Measurements from ENCODE around the gene G2E3. TPM values are rescaled to one million over a fixed set of nuclear protein-coding genes. Genes with fewer than 3 reads are reported as not detected.

The G2E3 gene
- total and polyA plus RNA-seq, 8 donors: 1.9 to 9.5 (median 6.6) TPM

DNA sequence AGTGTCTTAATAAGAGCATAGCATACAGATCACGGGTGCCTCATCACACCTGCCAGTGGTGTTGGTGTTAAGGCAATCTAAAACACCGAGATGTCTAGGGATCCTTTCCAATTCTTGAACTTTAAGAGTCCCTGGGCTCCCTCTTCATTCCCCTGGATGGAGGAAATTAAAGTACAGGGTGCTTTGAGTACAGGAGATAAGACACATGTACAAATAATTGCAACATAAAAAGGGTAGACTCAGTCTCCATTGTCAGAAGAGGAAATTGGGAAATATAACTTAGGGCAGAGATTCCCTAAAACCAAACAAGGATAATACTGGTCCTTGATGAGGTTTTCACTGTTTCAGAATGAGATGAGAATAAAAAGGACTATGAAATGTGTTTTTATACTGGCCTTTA, 98.1 kb downstream of the G2E3 start:
- Histone ChIP-seq H3K36me3 (peaks cover 0 to 31% (median 11%) of the 10 kb centered on the region in 3 donors), H3K4me3 (no peak overlapping the region), H3K27ac (no peak overlapping the region), H3K4me1 (no peaks in the 10 kb centered on the region), H3K27me3 (no peaks in the 10 kb centered on the region), H3K9me3 (no peaks in the 10 kb centered on the region)
- FAIRE-seq (no peak), DNase-seq (no peak), ATAC-seq (peak in 3 of 4 donors; percentile 17 to 37 (median 18))
- intact Hi-C loops (cut with DNase I): no loop called here
- WGBS, 2 donors: 63 to 68% methylated on average over 2 of the region's 2 CpGs
- TF ChIP-seq CTCF (IDR thresholded peaks at IDR 0.05): no peak

- FAIRE-seq (peak; percentile 54), DNase-seq (no peak), ATAC-seq (no peak)
- Histone ChIP-seq H3K4me3 (no peak overlapping the region), H3K4me1 (no peaks in the 10 kb centered on the region), H3K27me3 (no peaks in the 10 kb centered on the region), H3K9me3 (no peaks in the 10 kb centered on the region), H3K27ac (no peak overlapping the region), H3K36me3 (peaks cover 0 to 31% (median 7%) of the 10 kb centered on the region in 3 donors)
- TF ChIP-seq CTCF (IDR thresholded peaks at IDR 0.05): peak in 1 of 4 donors; percentile 13
- intact Hi-C loops (cut with DNase I): no loop called here
- 32 to 43% methylated on average over 2 of the region's 2 CpGs for WGBS, 2 donors
These were observed 98.7 kb downstream of the G2E3 start for GRCh38 chr14:30657606-30658163.

- ATAC-seq: no peak
- FAIRE-seq: no peak
- peaks cover 0 to 25% (median 3%) of the 10 kb centered on the region in 3 donors for H3K36me3 ChIP-seq
- no peak overlapping the region for H3K27ac ChIP-seq
- no peaks in the 10 kb centered on the region for H3K4me1 ChIP-seq
- H3K4me3 ChIP-seq: no peak overlapping the region
- no peak for DNase-seq
- 63 to 72% methylated on average over 3 of the region's 3 CpGs for WGBS, 2 donors
- intact Hi-C loops (cut with DNase I): no loop called here
- no peaks in the 10 kb centered on the region for H3K27me3 ChIP-seq
- H3K9me3 ChIP-seq: no peaks in the 10 kb centered on the region
- TF ChIP-seq CTCF (IDR thresholded peaks at IDR 0.05): no peak
These were observed 99.7 kb downstream of the G2E3 start for GRCh38 chr14:30658645-30659044.

GRCh38 chr14:30669594-30669993, 110.6 kb downstream of the G2E3 start:
- intact Hi-C loops (cut with DNase I): no loop called here
- ATAC-seq (no peak), FAIRE-seq (no peak)

More at GRCh38 chr14:30669594-30669993, 110.6 kb downstream of the G2E3 start:
- Histone ChIP-seq H3K4me3 (no peak overlapping the region), H3K27ac (no peak overlapping the region), H3K9me3 (no peaks in the 10 kb centered on the region), H3K27me3 (no peaks in the 10 kb centered on the region), H3K36me3 (peaks cover 0 to 15% (median 3%) of the 10 kb centered on the region in 3 donors), H3K4me1 (peaks cover 0 to 7% (median 0%) of the 10 kb centered on the region in 3 donors)
- DNase-seq: no peak
- no peak for TF ChIP-seq CTCF (IDR thresholded peaks at IDR 0.05)

Other genes starting within 250 kb of the G2E3 start
- 10 to 100 TPM; 47.0 to 58.4 (median 53.5) TPM for gene SCFD1, start 63.2 kb downstream of the G2E3 start, total RNA-seq
- gene SCFD1, start 63.2 kb downstream of the G2E3 start, polyA plus RNA-seq: 10 to 100 TPM; 67.3 to 71.5 TPM